Central memory CD4-positive, alpha-beta T cell (primary cell): ENCODE measurements around the gene TTC39A.

Source experiments
- DNase-seq: peaks from one replicate; pipeline ENCODE4 v3.0.0; 2022

Gene TTC39A

DNA sequence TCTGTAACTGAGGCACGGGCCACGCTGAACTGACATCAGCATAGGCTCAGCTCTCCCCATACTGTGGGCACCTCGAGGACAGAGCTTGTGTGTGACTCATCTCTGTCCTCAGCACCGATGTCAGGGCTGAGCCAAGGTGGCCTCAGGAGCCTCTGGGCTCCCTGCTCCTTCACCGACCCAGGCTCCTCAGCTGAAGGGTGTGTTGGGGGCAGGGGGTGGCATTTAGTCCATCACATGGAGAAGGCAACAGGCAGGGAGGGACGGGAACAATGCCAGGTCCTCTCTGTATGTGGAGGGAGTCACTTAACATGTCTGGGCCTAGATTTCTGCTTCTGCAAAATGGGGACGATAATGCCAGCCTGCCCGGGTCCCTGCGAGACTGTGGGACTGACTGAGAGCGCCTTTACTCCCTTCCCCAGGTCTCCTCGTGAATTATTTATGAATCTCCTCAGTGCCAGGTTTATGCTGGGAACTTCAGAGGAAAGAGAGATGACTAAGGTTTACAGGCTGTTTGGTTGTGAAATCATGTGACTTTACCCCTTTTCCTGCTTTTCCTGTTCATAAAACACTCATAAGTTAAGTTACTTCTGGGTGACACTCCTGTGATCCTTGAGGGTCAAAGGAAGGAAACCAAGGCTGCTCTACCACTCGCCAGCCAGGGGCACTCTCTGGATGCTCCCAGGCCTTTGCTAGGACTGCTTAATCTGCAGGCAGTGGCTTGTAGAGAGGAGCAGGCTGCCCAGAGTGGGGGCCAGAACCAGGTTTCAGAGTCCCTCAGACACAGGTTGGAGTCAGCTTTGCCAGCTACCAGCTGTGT is 16.2 kb downstream of the TTC39A start:
- no peak for DNase-seq

DNA sequence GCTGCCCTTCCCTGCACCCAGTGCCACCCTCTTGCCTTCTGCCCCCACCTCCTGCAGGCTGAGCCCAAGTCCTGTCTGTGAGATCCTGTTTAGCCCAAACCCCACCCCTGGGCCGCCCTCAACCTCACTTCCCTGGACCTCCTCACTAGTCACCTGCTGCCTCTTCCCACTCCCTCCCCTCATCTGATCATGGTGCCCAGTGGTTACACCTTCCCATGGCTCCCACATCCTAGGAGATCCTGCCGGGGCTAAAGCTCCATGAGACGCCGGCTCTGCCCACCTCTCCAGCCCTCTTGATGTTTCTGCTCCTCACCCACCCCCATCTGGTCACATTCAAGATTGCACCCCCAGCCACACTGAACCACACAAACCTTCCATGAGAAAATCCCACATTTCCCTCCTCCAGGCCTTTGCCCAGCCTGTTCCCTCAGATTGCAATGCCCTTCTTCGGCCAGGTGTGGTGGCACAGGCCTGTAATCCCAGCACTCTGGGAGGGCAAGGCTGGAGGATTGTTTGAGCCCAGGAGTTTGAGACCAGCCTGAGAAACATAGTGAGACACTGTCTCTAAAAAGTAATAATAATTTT is 17.0 kb downstream of the TTC39A start:
- DNase-seq = no peak

DNA sequence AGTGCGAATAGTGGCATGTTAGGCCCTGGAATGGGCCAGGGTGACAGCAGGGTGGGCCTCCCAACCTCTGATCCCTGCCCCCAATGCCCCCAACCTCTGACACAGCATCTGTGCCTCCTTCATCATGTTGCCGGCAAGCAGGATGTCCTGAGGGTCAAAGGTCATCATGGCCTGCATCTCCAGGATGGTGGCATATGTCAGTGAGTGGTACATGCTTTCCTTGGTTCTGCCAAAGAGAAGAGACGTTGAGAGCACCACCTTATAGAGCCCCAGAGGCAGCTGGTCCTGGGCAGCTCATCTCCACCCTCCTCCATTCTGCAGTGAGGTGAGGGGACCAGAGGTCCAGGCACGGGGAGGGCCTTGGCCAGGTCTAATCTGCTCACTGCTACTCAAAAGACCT is 17.6 kb downstream of the TTC39A start:
- no peak for DNase-seq

DNA sequence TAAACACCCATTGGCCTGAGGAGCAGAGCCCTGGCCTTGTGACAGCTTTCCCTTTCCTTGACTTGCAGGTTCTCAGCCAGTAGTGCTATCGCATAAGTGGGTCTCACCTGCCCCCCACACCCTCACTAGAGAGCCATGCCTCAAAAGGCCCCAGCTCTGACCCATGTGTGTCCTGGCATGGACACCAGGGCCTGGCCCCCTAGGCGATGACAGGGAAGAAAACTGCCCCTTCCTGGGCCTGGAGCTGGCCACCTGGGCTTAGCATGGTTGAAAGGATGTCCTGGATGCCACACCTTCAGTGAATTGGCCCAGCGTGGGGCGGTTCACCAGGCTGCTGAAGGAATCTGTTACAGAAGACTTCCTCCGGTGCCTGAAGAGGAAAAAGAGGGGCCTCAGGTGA is 18.5 kb downstream of the TTC39A start:
- no peak for DNase-seq

DNA sequence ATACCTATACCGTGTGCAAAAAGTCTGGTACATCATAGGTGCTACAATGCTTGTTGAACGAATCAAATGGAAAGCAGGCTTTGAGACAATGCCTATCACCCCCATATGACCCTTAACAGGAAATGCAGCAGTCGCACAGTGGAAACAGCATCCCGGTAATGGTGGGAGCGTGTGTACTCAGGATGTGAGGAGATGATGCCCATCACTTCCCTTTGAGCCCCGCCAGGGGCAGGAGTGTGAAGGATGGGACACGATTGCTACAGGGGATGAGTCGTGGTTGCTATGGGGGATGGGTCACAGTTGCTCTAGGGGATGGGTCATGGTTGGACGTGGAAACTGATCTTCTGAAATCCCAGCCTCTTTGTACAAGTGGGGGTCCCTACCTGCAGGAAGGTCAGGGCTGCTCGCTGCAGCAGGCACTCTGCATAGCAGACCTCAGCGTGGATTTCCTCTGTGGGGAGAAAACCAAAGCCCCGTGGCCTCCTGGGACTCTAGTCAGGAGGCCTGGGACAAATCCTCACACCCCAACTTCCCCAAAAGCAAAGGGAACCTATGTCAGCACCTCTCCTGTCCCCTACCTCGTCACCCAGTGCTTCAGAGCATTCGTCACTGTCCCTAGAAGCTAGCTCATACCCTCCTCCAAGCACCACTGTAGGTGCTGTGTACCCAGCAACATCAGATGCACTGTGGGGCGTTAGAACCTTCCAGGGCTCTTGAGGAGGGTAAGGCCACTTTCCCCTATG is 19.3 kb downstream of the TTC39A start:
- no peak for DNase-seq

DNA sequence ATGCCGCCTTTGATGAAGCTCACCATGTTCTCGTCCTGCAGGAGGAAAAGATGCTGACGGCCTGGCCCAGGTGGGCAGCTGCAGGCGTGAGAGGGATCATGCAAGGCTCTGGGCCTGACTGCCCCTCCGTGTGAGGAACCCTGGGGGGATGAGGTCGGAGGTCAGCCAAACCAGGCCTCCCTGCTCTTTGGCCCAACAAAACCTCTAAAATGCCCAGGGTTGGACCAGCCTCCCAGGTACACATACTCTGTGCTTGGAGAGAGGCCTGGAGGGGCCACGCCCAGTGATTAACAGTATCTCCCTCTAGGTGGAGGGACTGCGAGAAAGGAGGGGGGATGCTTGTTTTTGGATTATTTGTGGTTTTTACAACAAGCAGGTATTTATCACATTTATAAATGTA is 21.1 kb downstream of the TTC39A start:
- DNase-seq = no peak

DNA sequence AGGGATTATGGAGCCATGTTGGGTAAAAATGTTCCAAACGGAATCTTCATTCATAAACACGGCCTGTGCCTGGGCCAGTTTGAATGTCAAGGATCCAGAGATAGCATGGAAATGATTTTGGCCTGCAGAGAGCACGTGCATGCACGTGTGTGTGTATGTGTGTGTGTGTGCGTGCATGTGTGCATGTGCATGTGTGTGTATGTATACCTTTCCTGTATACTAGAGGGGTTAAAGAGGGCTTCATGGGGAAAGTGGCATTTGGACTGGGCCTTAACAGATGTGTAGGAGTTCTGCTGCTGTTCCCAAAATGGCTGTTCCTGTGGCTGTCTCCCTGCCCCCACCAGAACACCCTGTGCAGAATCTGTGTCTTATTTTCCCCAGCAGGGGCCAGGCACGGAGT is 21.7 kb downstream of the TTC39A start:
- DNase-seq = no peak

DNA sequence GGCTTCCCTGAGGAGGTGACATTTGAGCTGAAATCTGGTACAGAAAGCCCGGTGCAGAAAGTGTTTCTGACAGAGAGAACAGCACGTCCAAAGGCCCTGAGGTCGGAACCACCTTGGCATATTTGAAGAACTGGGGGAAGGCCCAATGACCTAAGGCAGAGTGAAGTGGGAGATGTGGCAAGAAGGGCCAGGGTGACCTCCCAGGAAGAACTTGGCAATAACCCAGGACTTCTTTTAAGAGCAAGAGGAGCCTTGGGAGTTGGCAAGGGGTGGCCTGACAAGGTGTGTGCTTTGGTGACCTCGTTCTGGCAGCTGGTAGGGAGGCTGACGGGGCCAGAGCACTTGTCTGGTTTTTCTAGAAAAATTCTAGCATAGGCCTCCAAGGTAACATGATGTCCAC is 23.4 kb downstream of the TTC39A start:
- no peak for DNase-seq

DNA sequence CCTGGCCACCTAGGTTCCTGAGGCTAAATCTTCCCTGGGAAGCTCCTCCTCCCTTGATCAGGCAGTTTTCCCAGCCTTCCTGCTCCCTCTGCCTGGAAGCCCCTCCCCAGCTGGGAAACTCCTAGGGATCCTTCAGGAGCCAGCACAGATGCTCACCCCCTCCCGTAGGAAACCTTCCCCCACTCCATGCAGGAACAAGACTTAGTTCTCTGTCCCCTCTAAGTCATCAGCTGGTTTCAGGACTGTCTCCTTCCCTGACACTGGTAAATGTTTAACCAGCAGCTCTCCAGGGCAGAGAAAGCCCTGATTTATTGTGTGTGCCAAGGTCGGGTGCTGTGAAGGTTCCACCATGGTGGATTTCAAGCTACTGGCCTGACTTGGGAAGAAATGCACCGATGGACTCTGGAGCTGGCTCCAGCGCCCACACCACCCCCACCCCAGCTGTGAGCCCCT is 25.0 kb downstream of the TTC39A start:
- DNase-seq = no peak

DNA sequence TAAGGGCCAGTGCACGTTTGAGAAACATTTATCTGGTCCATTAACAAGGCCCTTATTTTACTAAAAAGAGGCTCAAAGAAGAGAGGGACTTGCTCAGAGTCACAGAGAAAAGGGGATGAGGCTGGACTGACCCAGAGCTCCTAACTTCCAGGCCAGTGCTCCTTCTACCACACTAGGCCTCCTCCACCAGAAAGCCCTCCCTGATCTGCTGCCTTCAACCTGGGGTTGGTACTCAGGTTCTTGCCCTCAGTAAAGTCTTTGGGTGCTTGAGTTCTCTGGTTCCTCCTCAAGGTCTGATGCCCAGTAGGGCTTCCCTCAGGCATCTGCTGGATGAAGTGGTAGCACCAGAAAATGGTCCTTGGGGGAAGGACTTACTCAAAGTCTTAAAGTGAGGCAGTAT is 26.0 kb downstream of the TTC39A start:
- DNase-seq = no peak

DNA sequence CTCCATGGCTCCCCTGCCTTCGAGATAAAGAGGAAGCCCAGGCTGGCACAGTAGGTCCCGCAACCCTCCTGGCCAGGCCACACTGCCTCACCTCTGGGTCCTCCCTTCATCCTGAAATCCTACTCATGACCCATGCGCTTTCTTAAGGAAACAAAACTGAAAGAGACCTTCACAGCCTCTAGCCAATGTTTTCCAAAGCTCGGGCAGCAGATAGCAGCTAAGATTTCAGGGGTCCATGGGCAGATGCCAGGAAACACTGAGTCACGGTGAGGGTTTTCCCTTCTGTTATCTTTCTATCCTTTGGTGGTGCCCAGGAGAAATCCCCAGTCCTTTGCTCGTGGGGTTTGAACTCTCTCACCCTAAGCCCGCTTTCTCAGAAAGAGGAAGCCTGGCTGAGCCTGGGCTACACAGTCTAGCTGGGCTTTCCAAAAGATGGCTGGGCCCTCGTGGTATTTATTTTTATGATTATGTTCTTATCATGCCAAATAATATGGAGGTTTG is 26.6 kb downstream of the TTC39A start:
- DNase-seq = no peak

DNA sequence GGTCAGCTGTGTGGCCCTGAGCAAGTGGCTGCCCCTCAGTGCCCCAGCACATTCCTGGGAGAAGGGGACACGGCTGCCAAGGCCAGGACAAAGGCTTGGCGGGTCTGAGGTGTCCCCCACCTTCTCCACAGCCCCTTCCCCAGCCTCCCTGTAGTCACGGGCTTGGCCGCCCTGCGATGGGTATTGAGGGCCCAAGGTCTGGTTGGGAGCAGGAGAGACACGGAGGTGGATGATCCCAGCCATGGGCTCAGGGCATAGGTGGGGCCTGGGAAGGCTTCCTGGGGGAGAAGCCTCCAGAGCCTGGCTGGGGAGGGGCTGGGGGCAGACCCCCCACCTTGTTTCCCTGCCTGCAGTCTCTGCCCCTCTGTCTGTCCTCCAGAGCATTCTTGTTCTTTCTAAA is 27.0 kb downstream of the TTC39A start:
- DNase-seq = no peak

DNA sequence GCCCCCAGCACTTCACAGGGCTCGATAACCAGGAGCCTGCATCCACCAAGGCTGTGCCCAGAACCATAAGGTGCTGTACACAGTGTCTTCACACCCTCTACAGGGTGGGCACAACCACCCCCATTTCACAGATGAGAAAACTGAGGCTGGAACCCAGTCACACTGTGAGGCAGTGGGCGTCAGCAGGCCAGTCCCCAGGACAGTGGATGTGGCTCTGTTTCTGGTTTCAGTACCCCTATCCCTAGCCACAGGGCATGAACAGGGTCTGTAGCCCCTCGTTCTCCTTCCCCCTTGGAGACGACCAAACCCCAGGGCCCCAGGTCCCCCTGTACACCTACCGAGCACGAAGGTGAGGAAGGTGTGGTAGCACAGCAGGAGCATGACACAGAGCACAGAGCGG is 27.6 kb downstream of the TTC39A start:
- DNase-seq = no peak

DNA sequence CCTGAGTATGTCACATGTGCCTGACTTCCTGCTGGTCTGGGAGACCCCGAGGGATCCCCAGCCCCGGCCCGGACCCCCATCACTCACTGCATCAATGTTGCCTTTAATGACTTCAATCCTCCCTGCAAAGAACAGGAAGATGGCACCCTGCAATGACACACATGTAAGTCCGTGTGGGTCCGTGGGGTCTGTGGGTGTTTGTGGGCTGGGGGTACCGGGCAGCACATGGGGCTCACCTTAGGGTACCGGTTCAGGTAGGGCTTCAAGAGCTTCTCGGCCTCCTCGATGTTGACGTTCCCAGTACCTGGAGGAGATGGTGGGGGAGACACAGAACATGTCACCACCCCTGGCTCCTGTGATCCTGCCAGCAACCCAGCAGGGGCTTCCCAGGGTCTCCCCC is 28.1 kb downstream of the TTC39A start:
- no peak for DNase-seq

DNA sequence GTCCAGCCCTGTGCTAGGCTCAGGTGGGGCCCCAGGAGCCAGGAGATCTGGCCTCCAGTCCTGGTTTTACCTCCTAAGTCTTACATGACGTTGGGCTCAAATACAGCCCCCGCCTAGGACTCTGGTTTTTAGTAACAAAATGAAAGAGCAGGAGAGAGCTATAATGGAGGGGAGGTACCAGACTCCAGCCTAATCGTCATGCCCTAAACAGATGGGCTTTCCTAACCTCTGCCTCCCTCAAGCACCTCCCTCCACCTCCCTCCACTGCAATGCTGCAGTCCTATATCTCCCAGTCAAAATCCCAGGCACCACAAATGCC is 28.6 kb downstream of the TTC39A start:
- no peak for DNase-seq

DNA sequence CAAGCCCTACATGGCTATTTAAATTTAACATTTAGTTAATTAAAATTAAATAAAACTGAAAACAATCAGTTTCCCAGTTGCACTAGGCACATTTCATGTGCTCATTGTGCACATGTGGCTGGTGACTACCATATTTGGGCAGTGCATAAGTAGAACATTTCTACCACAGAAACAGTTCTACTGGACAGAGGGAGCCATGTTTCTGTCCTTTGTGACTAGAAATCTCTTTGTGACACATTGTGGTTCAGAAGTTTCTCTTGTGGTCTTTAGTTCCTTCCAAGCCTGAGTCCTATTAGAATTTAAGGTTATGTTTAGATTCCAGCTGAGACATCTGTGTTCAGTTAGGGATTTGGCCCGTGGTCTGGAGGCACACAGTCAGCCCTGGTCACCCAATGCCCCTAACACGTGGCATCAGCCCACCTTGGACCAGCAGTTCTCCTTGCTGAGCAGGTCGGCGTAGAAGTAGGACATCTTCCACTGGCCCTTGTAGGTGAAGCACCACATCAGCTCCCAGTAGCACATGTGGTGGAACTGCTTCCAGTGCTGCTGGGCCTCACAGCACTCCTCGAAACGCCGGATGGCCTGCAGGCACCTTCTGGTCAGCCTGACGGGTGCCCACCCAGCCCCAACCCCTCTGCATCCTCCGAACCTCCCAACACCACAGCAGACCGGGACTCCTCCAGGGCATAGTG is 29.1 kb downstream of the TTC39A start:
- DNase-seq = no peak

DNA sequence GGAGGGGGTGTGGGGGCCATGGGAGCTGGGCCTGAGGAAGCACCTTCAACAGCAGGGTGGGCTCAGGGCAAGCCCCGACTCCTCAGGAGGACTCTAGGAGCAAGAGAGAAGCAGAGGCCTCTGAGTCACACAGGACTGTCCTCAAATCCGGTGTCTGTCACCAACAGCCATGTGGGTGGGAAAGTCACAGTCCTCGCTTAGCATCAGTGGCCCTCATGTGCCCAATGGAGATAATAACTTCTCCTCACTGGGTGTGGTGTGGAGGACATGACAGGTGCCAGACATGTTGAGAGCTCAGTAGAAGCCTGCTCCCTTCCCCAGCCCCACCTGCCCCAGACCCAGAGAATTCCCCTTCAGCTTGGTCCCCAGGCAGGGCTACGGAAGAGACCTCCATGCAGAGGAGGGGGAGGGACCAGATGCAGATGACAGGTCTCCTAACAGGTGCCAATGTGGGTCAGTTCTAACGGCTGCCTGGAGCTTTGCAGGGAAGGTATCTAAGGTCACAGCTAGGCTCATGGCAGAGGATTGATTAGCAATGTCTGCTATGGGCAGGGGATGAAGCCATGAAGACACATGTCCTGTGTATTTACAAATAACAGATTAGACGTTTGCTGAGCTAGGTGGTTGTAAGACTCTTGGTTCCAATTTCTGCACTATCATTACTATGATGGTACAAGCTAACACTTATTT is 30.2 kb downstream of the TTC39A start:
- no peak for DNase-seq

DNA sequence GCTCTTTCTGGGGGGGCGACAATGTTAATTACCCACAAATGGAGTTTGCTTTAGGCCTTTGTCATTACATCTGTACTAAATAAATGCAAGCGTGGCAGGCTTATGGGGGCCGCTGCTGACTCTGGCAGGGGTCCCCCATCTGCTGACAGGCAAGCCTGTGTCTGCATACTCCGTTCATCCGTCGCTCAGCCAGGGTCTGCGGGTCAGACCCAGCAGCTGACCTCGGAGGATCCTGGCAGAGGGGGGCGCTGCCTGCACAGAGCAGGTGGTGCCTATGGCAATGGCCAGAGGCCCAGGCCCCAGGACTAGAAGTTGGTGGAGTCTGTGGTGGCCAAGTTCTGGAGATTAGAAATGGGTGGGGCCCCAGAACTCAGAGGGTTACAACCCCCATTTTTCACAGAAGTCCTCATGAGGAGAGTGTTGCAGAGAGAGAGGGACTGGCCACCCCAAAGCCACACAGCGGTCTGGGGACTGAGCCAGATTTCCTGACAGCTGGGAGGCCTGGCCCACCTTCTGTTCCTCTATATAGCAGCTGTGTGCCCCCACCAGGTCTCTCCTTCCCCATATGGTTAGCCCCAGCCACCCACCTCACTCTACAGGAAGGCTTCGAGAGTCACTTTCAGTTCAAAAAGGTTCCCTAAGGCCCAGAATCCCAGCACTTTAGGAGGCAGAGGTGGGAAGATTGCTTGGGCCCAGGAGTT is 31.0 kb downstream of the TTC39A start:
- no peak for DNase-seq

DNA sequence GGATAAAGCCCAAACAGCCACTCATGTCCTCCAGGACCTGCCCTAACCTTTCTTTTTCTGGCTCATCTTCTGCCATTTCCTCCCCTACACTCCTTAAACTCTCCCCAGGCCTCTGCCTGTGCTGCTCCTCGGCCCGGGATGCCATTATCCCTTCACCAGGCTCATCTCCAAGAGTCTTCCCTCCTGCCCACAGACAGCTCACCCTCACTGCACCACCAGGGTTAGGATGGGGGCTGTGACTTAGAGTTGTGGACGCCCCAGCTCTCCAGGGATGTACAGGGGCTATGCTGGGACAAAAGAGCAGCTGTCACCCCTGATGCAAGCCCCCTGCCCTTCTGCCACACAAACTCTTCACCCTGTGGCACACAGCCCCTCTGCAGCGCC is 32.0 kb downstream of the TTC39A start:
- no peak for DNase-seq

DNA sequence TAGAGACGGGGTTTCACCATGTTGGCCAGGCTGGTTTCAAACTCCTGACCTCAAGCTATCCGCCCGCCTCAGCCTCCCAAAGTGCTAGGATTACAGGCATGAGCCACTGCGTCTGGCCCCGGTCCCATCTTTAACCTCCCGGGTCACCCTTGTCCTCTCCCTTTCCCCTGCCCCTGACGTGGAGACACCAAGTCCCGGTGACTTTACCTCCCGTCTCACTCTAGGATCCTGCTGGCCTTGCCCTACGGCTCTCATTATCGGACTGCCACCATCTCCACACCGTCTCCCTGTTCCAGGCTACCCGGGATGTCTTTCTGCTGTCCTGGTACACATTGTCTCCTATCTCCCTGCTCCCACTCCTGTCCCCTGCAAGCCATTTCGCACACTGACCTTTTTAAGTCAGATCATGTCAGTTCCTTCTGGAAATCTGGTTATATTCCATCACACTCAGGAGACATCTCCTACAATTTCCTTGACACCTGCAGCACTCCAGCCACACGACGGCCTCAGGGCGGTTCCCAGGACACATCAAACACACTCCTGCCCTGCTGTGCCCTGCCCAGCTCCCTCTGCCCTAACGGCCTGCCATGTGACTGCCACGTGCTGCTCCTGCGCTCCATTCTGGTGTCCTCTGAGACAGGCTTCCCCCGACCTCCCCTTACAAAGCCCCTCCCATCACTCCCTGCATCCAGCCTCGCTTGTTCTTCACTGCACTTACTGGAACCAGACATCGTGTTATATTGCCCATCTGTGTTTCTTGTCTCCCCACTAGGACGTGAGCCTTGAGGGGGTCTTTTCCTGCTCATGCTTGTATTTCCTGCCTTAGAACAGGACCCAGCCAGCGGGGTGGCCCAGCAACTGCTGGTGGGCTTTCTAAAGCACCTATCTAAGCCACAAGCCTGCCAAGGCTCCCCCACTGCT is 32.7 kb downstream of the TTC39A start:
- DNase-seq = no peak
